SKM-1 (cell line): ENCODE results near the gene NR3C1.
A peak's percentile ranks its signal among the peaks of the same experiment; 100 is the strongest.

Experiments used
- DNase-seq: peaks from one replicate; lab custom pipeline; 2025; ENCODE audit not compliant: unreplicated experiment; lab: John Stamatoyannopoulos, UW

NR3C1 gene

GRCh38 chr5:143403593-143404415, at the start of gene NR3C1:
Gene NR3C1 (minus strand): TSS chr5:143403686. CDS start chr5:143400839, 2,847 bp downstream.
- DNase-seq, result peak; percentile 53

GRCh38 chr5:143449772-143450171, 46.3 kb upstream of the NR3C1 start:
- no peak for DNase-seq

- DNase-seq, result no peak
Observed at GRCh38 chr5:143448518-143448917, 45.0 kb upstream of the NR3C1 start.

- no peak for DNase-seq
Observed at GRCh38 chr5:143447983-143448382, 44.5 kb upstream of the NR3C1 start.

GRCh38 chr5:143446535-143447226, 43.2 kb upstream of the NR3C1 start:
- DNase-seq, result no peak

- DNase-seq, result no peak
Observed at GRCh38 chr5:143445776-143446175, 42.3 kb upstream of the NR3C1 start.

GRCh38 chr5:143443330-143443729, 39.8 kb upstream of the NR3C1 start:
- DNase-seq, result no peak

- no peak for DNase-seq
Observed at GRCh38 chr5:143442385-143442784, 38.9 kb upstream of the NR3C1 start.

GRCh38 chr5:143440448-143441115, 37.1 kb upstream of the NR3C1 start:
- no peak for DNase-seq

GRCh38 chr5:143437666-143438273, 34.3 kb upstream of the NR3C1 start:
- no peak for DNase-seq

- DNase-seq, result no peak
Observed at GRCh38 chr5:143436871-143437270, 33.4 kb upstream of the NR3C1 start.

GRCh38 chr5:143435210-143435657, 31.7 kb upstream of the NR3C1 start:
- DNase-seq, result peak; percentile 94

GRCh38 chr5:143434261-143435209, 31.0 kb upstream of the NR3C1 start:
- DNase-seq, result no peak

GRCh38 chr5:143433670-143434069, 30.2 kb upstream of the NR3C1 start:
- no peak for DNase-seq

GRCh38 chr5:143432658-143433239, 29.3 kb upstream of the NR3C1 start:
- no peak for DNase-seq

- DNase-seq, result no peak
Observed at GRCh38 chr5:143431789-143432188, 28.3 kb upstream of the NR3C1 start.

- peak; percentile 26 for DNase-seq
Observed at GRCh38 chr5:143428738-143429420, 25.4 kb upstream of the NR3C1 start.

- peak; percentile 66 for DNase-seq
Observed at GRCh38 chr5:143428155-143428554, 24.7 kb upstream of the NR3C1 start.

GRCh38 chr5:143427122-143427735, 23.7 kb upstream of the NR3C1 start:
- DNase-seq, result no peak
